Endodermal cell (in vitro differentiated cells): ENCODE data around the gene CUL9. TPM values are rescaled to one million over a fixed set of nuclear protein-coding genes. Genes with fewer than 3 reads are reported as not detected.

Source experiments
- DNase-seq: peaks from one replicate; pipeline ENCODE4 v3.0.0-alpha.2; 2017
- H3K27ac ChIP-seq: 2 replicates; pipeline ENCODE4 v1.5.1; 2013; ENCODE audit warnings: mild to moderate bottlenecking, low read depth, low read length, moderate library complexity
- H3K27me3 ChIP-seq: 2 replicates; pipeline ENCODE4 v1.6.1; 2013; ENCODE audit warnings: mild to moderate bottlenecking, low read length, moderate library complexity; ENCODE audit not compliant: insufficient read depth, control insufficient read depth, poor library complexity, severe bottlenecking
- H3K36me3 ChIP-seq: 2 replicates; pipeline ENCODE4 v1.7.0; 2013; ENCODE audit warnings: mild to moderate bottlenecking, low read length, moderate library complexity; ENCODE audit not compliant: control insufficient read depth, insufficient read depth
- H3K4me1 ChIP-seq: one replicate; pipeline ENCODE4 v1.7.0; 2013; ENCODE audit warnings: low read length; ENCODE audit not compliant: control insufficient read depth, insufficient read depth
- H3K4me3 ChIP-seq: 2 replicates; pipeline ENCODE4 v1.5.1; 2013; ENCODE audit warnings: mild to moderate bottlenecking, low read length, moderate library complexity
- H3K9ac ChIP-seq: 2 replicates; pipeline ENCODE4 v1.6.1; 2013; ENCODE audit warnings: mild to moderate bottlenecking, low read length, moderate library complexity; ENCODE audit not compliant: poor library complexity, severe bottlenecking; ENCODE audit errors: extremely low read depth
- H3K9me3 ChIP-seq: 2 replicates; pipeline ENCODE4 v1.6.1; 2013; ENCODE audit warnings: mild to moderate bottlenecking, low read length, moderate library complexity; ENCODE audit not compliant: control insufficient read depth
- H3K27ac Mint-ChIP-seq: 2 replicates; pipeline ENCODE4 v1.8.0; 2020; ENCODE audit warnings: mixed read lengths
- H3K27me3 Mint-ChIP-seq: 2 replicates; pipeline ENCODE4 v1.8.0; 2021; ENCODE audit warnings: mild to moderate bottlenecking, mixed read lengths; ENCODE audit not compliant: insufficient read depth
- H3K36me3 Mint-ChIP-seq: 2 replicates; pipeline ENCODE4 v1.8.0; 2020; ENCODE audit warnings: low read depth, mixed read lengths
- H3K4me1 Mint-ChIP-seq: 2 replicates; pipeline ENCODE4 v1.8.0; 2020; ENCODE audit warnings: mixed read lengths
- H3K4me3 Mint-ChIP-seq: 2 replicates; pipeline ENCODE4 v1.8.0; 2020; ENCODE audit warnings: mild to moderate bottlenecking, moderate library complexity, mixed read lengths
- H3K9me3 Mint-ChIP-seq: 2 replicates; pipeline ENCODE4 v1.8.0; 2020; ENCODE audit warnings: mild to moderate bottlenecking, mixed read lengths
- WGBS, 2 experiments: methylation state at CpG; one replicate each; pipeline versions ENCODE4 v1.1.5 to v1.1.7; 2013; ENCODE audit warnings: missing lambda C conversion rate in 2 of 2, mixed read lengths in 1 of 2; ENCODE audit not compliant: insufficient coverage in 1 of 2, insufficient read length in 1 of 2; 5-methylcytosine and 5-hydroxymethylcytosine counted together
- total RNA-seq, 2 donors: library from RNA; stranded (reverse); fragmentation: NEBNext Ultra II Directional in 1 of 2; extraction: Animal tissue kit (Norgen Biotek cat#: 25700) in 1 of 2; gene quantifications; 2 replicates in 1 of 2; 3 replicates in 1 of 2; pipeline ENCODE4 v1.2.1, GENCODE V29; 2021
- TF ChIP-seq, protein P1 (sequence below): fragments of 200-600 bp; sonication (generic); conservative IDR thresholded peaks from 2 replicates; pipeline ENCODE4 v1.5.0; 2021; ENCODE audit warnings: antibody characterized with exemption, mild to moderate bottlenecking

Gene CUL9
- total RNA-seq, 2 donors from 2014 or later, result 30.3 to 34.1 TPM

DNA sequence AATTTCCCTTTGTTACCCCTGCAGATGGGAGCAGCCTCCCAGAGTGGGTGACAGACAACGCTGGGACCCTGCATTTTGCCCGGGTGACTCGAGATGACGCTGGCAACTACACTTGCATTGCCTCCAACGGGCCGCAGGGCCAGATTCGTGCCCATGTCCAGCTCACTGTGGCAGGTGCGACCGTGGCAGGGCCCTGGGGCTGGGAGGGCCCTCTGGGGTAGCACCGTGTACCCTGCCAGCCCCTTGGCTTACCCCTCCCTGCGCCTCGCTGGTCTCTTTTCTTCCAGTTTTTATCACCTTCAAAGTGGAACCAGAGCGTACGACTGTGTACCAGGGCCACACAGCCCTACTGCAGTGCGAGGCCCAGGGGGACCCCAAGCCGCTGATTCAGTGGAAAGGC lies 40.4 kb upstream of the CUL9 start:
- TF ChIP-seq, protein P1, sequence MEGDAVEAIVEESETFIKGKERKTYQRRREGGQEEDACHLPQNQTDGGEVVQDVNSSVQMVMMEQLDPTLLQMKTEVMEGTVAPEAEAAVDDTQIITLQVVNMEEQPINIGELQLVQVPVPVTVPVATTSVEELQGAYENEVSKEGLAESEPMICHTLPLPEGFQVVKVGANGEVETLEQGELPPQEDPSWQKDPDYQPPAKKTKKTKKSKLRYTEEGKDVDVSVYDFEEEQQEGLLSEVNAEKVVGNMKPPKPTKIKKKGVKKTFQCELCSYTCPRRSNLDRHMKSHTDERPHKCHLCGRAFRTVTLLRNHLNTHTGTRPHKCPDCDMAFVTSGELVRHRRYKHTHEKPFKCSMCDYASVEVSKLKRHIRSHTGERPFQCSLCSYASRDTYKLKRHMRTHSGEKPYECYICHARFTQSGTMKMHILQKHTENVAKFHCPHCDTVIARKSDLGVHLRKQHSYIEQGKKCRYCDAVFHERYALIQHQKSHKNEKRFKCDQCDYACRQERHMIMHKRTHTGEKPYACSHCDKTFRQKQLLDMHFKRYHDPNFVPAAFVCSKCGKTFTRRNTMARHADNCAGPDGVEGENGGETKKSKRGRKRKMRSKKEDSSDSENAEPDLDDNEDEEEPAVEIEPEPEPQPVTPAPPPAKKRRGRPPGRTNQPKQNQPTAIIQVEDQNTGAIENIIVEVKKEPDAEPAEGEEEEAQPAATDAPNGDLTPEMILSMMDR, result no peak
- no peaks in the 10 kb centered on the region for H3K9me3 Mint-ChIP-seq
- no peak overlapping the region for H3K4me3 Mint-ChIP-seq
- WGBS, 2 experiments, result 93 to 100% methylated on average over 11 to 16 of the region's 16 CpGs
- no peaks in the 10 kb centered on the region for H3K27me3 Mint-ChIP-seq
- Histone ChIP-seq H3K4me1 (no peaks in the 10 kb centered on the region), H3K27ac (no peak overlapping the region), H3K9me3 (no peaks in the 10 kb centered on the region), H3K4me3 (no peak overlapping the region), H3K9ac (no peak overlapping the region), H3K36me3 (peaks cover 50% of the 10 kb centered on the region), H3K27me3 (no peaks in the 10 kb centered on the region)
- H3K4me1 Mint-ChIP-seq, result peaks cover 6% of the 10 kb centered on the region
- DNase-seq, result no peak
- no peak overlapping the region for H3K27ac Mint-ChIP-seq
- peaks cover 40% of the 10 kb centered on the region for H3K36me3 Mint-ChIP-seq

DNA sequence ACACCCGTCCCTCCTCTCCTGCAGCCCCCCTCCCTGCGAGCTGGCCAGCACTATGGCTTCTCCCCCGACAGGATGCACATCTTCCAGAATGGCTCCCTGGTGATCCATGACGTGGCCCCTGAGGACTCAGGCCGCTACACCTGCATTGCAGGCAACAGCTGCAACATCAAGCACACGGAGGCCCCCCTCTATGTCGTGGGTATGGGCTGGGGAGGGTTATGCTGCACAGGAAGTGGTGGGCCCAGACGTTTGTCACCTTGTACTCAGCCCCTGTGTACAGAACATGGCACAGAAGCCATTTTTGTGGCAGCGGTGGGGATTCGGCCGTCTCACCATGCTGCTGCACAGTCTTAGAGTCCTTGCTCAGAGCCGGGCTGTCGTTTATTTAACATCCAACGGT lies 39.9 kb upstream of the CUL9 start:
- no peak overlapping the region for H3K9ac ChIP-seq
- no peaks in the 10 kb centered on the region for H3K27me3 ChIP-seq
- Mint-ChIP-seq H3K4me1 (peaks cover 6% of the 10 kb centered on the region), H3K27me3 (no peaks in the 10 kb centered on the region), H3K36me3 (peaks cover 38% of the 10 kb centered on the region), H3K27ac (no peak overlapping the region), H3K4me3 (no peak overlapping the region), H3K9me3 (no peaks in the 10 kb centered on the region)
- no peaks in the 10 kb centered on the region for H3K9me3 ChIP-seq
- 92 to 95% methylated on average over 4 to 14 of the region's 14 CpGs for WGBS, 2 experiments
- H3K4me1 ChIP-seq, result no peaks in the 10 kb centered on the region
- no peak overlapping the region for H3K4me3 ChIP-seq
- DNase-seq, result no peak
- H3K36me3 ChIP-seq, result peaks cover 55% of the 10 kb centered on the region
- TF ChIP-seq, protein P1, result no peak
- H3K27ac ChIP-seq, result no peak overlapping the region

DNA sequence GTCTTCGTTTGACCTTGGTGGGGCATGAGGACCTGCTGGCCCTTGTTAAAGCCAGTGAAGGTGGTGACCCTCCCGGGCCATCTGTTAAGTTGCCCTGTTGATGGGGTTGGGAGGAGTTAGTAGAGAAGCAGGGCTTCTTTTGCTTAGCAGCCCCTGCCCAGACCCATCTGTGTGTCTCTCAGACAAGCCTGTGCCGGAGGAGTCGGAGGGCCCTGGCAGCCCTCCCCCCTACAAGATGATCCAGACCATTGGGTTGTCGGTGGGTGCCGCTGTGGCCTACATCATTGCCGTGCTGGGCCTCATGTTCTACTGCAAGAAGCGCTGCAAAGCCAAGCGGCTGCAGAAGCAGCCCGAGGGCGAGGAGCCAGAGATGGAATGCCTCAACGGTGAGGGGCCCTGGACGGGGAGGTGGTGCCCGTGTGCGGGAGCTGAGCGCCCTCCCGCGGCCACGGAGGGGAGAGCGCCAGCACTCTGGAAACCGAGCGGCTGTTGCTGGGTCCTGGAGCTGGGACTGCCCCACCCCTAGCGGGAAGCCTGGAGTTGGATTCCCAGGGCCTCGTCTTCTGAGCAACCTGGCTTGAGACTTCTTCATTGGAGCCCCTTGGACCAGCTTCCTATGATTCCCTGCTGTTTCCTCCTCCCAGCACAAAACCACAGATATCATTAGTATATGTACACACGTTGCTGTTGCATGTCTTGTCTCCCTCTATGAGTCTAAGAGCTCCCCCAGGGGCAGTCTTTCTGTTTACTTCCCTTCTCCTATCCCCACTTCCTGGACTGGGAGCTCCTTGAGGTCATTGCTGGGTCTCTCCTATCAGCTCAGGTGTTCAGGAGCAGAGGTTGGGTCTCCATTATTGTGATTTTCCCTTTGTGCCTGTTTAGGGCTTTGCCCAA lies 38.5 kb upstream of the CUL9 start:
- no peaks in the 10 kb centered on the region for H3K27me3 ChIP-seq
- H3K9me3 ChIP-seq, result no peaks in the 10 kb centered on the region
- no peak overlapping the region for H3K4me3 ChIP-seq
- peaks cover 38% of the 10 kb centered on the region for H3K36me3 Mint-ChIP-seq
- 19 to 21% methylated on average over 20 to 25 of the region's 25 CpGs for WGBS, 2 experiments
- no peak overlapping the region for H3K9ac ChIP-seq
- no peak overlapping the region for H3K4me3 Mint-ChIP-seq
- peaks cover 66% of the 10 kb centered on the region for H3K36me3 ChIP-seq
- H3K9me3 Mint-ChIP-seq, result no peaks in the 10 kb centered on the region
- peak overlapping the region; percentile 34 for H3K27ac ChIP-seq
- TF ChIP-seq, protein P1, result peak; percentile 99
- peak overlapping the region; percentile 88 for H3K27ac Mint-ChIP-seq
- H3K27me3 Mint-ChIP-seq, result no peaks in the 10 kb centered on the region
- H3K4me1 ChIP-seq, result no peaks in the 10 kb centered on the region
- peak; percentile 98 for DNase-seq
- peaks cover 6% of the 10 kb centered on the region for H3K4me1 Mint-ChIP-seq
